Effector memory CD8-positive, alpha-beta T cell (primary cell): ENCODE measurements around the gene SLC31A2.
"Not testable (repeated sequence)": the region's sequence is repeated elsewhere in the genome, so short reads cannot be mapped to it uniquely, and the experiment has no call there.

Experiments
- ATAC-seq: fragments of 150-1000 bp; cut with Tn5 transposase; replicated peaks from 2 replicates; pipeline ENCODE4 v1.10.0; 2021; ENCODE audit warnings: mild to moderate bottlenecking, moderate library complexity
- DNase-seq, 3 experiments: peaks; one replicate each; pipeline ENCODE4 v3.0.0; 2021
- H3K27ac Mint-ChIP-seq, 2 donors: one replicate each; pipeline ENCODE4 v1.8.0; 2022; ENCODE audit warnings: mild to moderate bottlenecking in 2 of 2, mixed read lengths in 2 of 2, moderate library complexity in 2 of 2
- H3K27me3 Mint-ChIP-seq, 2 donors: one replicate each; pipeline ENCODE4 v1.8.0; 2022; ENCODE audit warnings: mixed read lengths in 2 of 2
- H3K36me3 Mint-ChIP-seq: one replicate; pipeline ENCODE4 v1.8.0; 2022; ENCODE audit warnings: mild to moderate bottlenecking, moderate library complexity, mixed read lengths; ENCODE audit not compliant: insufficient read depth
- H3K4me1 Mint-ChIP-seq, 2 donors: one replicate each; pipeline ENCODE4 v1.8.0; 2022; ENCODE audit warnings: low read depth in 2 of 2, mixed read lengths in 2 of 2
- H3K4me3 Mint-ChIP-seq, 2 donors: one replicate each; pipeline ENCODE4 v1.8.0; 2022; ENCODE audit warnings: mild to moderate bottlenecking in 2 of 2, mixed read lengths in 2 of 2, moderate library complexity in 2 of 2
- H3K9me3 Mint-ChIP-seq, 2 donors: one replicate each; pipeline ENCODE4 v1.8.0; 2022; ENCODE audit warnings: mixed read lengths in 2 of 2
- total RNA-seq, 9 experiments: gene quantifications; one replicate each; lab custom pipeline; 2026; lab: John Stamatoyannopoulos, UW

The SLC31A2 gene, protein sequence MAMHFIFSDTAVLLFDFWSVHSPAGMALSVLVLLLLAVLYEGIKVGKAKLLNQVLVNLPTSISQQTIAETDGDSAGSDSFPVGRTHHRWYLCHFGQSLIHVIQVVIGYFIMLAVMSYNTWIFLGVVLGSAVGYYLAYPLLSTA
- 4.4 to 9.2 (median 6.3) reads per million in 9 experiments for total RNA-seq

DNA sequence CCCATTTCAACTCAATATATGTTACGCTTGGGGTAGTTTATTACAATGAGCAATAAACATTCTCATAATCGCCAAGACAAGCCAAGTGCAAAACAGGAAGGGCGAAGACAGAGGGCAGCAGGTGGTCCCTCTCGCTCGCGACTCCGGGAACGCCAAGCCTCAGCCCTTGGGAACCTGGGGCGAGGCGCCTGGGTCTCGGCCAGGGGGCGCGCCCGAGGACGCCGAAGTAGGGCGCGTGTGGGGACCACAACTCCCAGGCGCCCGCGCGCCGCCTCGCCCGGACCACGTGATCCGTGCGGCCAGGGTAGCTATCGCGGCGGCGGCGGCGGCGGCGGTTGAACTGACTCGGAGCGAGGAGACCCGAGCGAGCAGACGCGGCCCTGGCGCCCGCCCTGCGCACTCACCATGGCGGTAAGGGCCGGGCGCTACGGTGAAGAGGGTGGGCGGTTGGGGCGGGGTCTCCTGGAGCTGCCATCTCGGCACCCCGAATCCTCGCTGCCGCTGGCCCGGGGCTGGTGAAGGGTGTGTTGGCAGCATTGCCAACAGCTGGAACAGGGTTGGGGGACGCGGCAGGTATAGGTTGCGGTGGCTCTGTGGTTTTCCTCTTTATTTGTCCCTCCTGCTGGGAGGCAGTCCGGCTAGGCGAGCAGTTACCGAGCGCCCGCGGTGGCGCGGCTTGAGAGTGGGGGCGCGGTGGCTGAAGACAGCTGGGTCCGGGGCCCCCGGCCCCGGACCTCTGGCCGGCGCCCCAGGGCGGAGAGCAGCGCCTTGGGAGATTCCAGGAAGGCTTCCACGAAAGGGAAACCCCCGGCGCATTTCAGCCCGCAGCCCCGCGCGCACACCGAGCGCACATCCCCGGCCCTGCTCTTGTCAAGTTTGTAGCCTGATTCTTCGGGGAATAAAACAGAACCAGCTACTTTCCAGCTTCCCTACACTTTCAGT, at the start of gene SLC31A2:
SLC31A2 (plus strand) TSS at position 338 of the 942 bp plus-strand sequence; CDS start at position 406, 68 bp downstream.
- DNase-seq (peak; percentile 76 to 84 (median 79)), ATAC-seq (peak; percentile 94)
- H3K9me3 Mint-ChIP-seq: no peaks in the 10 kb centered on the region
- H3K27ac Mint-ChIP-seq: peak within 1 kb of the TSS; percentile 73 to 77
- peaks cover 16 to 18% of the 10 kb centered on the region in 2 donors for H3K4me1 Mint-ChIP-seq
- peaks cover 8% of the 10 kb centered on the region for H3K36me3 Mint-ChIP-seq
- peak within 1 kb of the TSS; percentile 78 to 80 for H3K4me3 Mint-ChIP-seq
- peaks cover 7 to 8% of the 10 kb centered on the region in 2 donors for H3K27me3 Mint-ChIP-seq

DNA sequence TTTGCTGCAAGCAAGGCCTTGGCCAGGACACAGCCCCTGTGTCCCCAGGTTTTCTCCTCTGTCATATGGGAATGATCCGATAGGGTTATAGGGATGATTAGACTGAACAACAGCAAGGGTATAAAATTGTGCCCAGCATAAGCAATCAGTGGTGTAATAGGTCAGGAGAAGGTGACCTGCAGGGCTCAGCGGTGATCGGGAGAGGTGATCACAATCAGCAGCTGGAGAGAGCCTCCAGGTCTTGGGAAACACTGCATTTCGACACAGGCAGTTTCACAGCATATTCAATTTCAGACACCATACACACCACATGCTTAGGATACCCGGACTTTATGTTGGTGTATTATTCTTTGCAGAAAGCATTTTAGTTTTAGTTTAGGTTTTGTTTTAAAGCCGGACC, 45.5 kb upstream of the SLC31A2 start:
- not testable (repeated sequence) for H3K4me1 Mint-ChIP-seq, H3K27ac Mint-ChIP-seq, H3K36me3 Mint-ChIP-seq, ATAC-seq, H3K4me3 Mint-ChIP-seq, H3K9me3 Mint-ChIP-seq, DNase-seq
- H3K27me3 Mint-ChIP-seq: peaks cover 0 to 16% of the 10 kb centered on the region in 2 donors

DNA sequence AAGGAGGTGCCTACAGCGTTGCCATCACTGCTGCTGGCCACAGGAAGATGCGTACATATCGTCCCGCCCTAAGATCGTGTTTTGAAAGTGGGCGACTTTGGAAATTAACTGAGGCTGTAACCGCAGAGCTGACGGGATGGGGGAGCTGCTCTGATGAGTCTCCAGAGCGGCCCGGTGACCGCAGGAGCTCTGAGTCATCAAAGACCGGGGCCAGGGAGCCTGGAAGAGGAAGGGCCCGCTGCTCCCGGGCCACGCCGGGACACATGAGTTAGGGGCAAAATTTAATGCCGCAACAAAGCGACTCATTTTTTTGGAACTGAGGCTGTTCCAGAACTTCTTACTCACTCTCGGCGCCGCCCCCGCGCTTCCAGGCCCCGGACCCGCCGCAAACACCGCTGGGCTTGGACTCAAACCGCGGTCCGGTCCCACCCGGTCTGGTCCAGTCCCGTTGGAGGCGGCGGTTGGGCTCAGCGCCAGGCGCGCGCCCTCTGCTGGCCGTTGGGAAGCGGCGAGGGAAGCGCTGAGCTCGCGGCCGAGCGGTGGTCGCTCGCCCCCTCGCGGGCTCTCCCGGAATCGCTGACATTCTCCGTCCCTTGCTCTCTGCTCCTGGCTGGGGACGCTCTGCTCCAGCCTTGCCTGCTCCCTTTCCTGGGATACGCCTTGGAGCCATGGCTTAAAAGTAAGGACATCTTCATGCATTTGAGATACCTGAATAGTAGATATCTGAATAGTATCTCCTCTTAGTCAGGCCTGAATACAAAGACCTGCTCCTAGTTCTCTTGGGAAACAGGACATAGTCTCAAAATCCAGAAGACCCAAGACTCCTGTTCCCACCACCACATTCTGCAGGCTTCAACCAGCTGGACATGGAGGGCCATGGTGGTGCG, 39.5 kb upstream of the SLC31A2 start:
- H3K4me3 Mint-ChIP-seq, H3K36me3 Mint-ChIP-seq, H3K27me3 Mint-ChIP-seq, H3K27ac Mint-ChIP-seq, H3K4me1 Mint-ChIP-seq, H3K9me3 Mint-ChIP-seq: not testable (repeated sequence)
- peak in 1 of 3 experiments; percentile 10 for DNase-seq
- peak; percentile 79 for ATAC-seq

DNA sequence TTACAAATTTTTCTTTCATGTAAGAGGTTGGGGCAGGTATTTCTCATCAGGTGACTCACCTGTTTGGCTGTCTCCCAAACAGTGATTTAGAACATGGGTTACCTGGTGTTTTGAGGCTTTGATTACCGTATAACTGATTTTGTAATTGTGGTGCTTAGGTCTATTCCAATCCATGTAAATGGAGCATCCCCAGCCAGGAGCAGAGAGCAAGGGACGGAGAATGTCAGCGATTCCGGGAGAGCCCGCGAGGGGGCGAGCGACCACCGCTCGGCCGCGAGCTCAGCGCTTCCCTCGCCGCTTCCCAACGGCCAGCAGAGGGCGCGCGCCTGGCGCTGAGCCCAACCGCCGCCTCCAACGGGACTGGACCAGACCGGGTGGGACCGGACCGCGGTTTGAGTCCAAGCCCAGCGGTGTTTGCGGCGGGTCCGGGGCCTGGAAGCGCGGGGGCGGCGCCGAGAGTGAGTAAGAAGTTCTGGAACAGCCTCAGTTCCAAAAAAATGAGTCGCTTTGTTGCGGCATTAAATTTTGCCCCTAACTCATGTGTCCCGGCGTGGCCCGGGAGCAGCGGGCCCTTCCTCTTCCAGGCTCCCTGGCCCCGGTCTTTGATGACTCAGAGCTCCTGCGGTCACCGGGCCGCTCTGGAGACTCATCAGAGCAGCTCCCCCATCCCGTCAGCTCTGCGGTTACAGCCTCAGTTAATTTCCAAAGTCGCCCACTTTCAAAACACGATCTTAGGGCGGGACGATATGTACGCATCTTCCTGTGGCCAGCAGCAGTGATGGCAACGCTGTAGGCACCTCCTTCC, 37.9 kb upstream of the SLC31A2 start:
- not testable (repeated sequence) for H3K36me3 Mint-ChIP-seq, H3K4me1 Mint-ChIP-seq, H3K27me3 Mint-ChIP-seq, H3K4me3 Mint-ChIP-seq, H3K9me3 Mint-ChIP-seq, H3K27ac Mint-ChIP-seq
- peak in 1 of 3 experiments; percentile 6 for DNase-seq
- peak; percentile 79 for ATAC-seq

- H3K4me1 Mint-ChIP-seq, ATAC-seq, H3K4me3 Mint-ChIP-seq, H3K36me3 Mint-ChIP-seq, H3K9me3 Mint-ChIP-seq, DNase-seq, H3K27ac Mint-ChIP-seq: not testable (repeated sequence)
- peaks cover 0 to 14% of the 10 kb centered on the region in 2 donors for H3K27me3 Mint-ChIP-seq
Observed at GRCh38 chr9:113118829-113119228, 32.0 kb upstream of the SLC31A2 start.

DNA sequence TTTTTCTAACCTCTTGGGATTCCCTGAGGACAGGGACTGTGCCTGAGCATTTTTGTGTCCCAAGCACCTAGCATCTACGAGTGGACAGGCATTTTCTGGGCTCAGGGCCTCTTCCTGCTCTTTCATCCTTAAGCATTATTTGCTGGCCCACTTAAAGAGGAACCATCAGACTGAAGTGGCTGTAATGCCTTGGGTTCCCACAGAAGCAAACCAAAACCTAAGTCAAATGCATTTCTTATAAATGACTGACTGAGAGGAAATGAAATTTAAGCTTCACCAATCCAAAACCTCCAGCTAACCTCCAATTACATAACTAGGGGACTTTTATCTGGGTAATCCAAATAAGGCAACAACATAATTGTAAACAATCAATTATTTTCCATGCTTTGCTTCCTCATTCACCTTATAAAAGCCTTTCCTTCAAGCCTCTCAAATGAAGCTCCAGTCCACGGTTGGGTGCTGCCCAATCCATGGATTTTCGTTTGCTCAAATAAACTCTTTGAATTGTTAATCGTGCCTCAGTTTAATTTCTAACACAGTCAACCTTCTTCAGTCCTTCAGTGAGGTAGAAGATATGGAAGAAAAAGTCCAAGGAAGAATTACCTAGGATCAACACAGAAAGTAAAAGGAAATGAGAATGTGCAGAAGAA, 25.3 kb upstream of the SLC31A2 start:
- no peaks in the 10 kb centered on the region for H3K36me3 Mint-ChIP-seq
- no peak overlapping the region for H3K4me3 Mint-ChIP-seq
- peaks cover 36 to 49% of the 10 kb centered on the region in 2 donors for H3K27me3 Mint-ChIP-seq
- H3K4me1 Mint-ChIP-seq: no peaks in the 10 kb centered on the region
- H3K9me3 Mint-ChIP-seq: no peaks in the 10 kb centered on the region
- no peak overlapping the region for H3K27ac Mint-ChIP-seq
- DNase-seq (no peak), ATAC-seq (no peak)

- no peak overlapping the region for H3K4me3 Mint-ChIP-seq
- H3K4me1 Mint-ChIP-seq: no peaks in the 10 kb centered on the region
- H3K27ac Mint-ChIP-seq: no peak overlapping the region
- H3K36me3 Mint-ChIP-seq: no peaks in the 10 kb centered on the region
- no peaks in the 10 kb centered on the region for H3K9me3 Mint-ChIP-seq
- H3K27me3 Mint-ChIP-seq: peaks cover 48 to 53% of the 10 kb centered on the region in 2 donors
- ATAC-seq (no peak), DNase-seq (no peak)
Observed at GRCh38 chr9:113129466-113129865, 21.3 kb upstream of the SLC31A2 start.

- no peaks in the 10 kb centered on the region for H3K4me1 Mint-ChIP-seq
- no peak for ATAC-seq
- no peak overlapping the region for H3K27ac Mint-ChIP-seq
- no peak overlapping the region for H3K4me3 Mint-ChIP-seq
- H3K9me3 Mint-ChIP-seq: no peaks in the 10 kb centered on the region
- no peak for DNase-seq
- no peaks in the 10 kb centered on the region for H3K36me3 Mint-ChIP-seq
- peaks cover 48 to 53% of the 10 kb centered on the region in 2 donors for H3K27me3 Mint-ChIP-seq
Observed at GRCh38 chr9:113129884-113130283, 20.9 kb upstream of the SLC31A2 start.

DNA sequence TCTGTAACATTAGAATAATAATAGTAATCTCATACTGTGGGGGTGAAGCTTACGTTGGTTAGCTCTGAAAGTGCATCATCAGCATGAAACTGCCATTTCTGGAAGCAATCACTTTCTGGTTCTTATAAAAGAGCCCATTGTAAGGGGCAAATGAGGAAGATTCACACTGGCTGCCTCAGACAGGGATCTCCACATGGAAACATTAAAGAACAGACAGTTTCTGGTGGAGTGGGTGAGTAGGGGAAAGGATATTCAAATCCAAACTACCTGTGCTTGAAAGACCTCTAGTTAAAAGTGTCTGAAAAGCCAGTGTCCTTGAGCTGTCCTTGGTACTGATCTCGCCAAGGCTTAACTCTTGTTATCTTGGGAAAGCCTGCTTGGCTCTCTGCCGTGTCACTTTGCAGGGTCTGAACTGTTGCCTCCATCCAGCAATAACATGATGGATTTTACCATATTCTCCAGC, 19.1 kb upstream of the SLC31A2 start:
- Mint-ChIP-seq H3K27me3 (peaks cover 54 to 62% of the 10 kb centered on the region in 2 donors), H3K4me1 (no peaks in the 10 kb centered on the region), H3K36me3 (no peaks in the 10 kb centered on the region), H3K4me3 (no peak overlapping the region), H3K27ac (no peak overlapping the region), H3K9me3 (no peaks in the 10 kb centered on the region)
- no peak for DNase-seq
- ATAC-seq: no peak

- DNase-seq: no peak
- Mint-ChIP-seq H3K36me3 (no peaks in the 10 kb centered on the region), H3K9me3 (peaks cover 0 to 2% of the 10 kb centered on the region in 2 donors), H3K4me1 (no peaks in the 10 kb centered on the region), H3K27ac (no peak overlapping the region), H3K4me3 (no peak overlapping the region), H3K27me3 (peaks cover 31 to 44% of the 10 kb centered on the region in 2 donors)
- ATAC-seq: no peak
Observed at GRCh38 chr9:113137196-113138168, 13.3 kb upstream of the SLC31A2 start.

DNA sequence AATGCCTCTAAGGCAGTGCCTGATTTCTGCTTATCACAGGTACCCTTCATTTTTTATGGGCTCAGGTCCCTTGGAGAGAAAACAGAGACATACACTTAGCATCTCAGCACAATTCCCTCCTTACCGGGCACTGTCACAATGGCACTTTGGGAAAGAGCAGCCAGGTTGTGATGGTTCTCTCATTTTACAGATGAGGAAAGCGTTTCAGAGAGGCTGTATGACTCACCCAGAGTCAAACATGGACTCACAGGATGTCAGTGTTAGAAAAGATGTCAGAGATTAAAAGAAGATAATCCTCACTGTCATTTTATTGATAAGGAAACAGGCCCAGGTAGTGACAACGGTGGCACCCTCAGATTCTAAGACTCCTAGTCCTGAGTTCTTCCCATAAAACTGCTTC, 12.0 kb upstream of the SLC31A2 start:
- H3K4me1 Mint-ChIP-seq: no peaks in the 10 kb centered on the region
- ATAC-seq: no peak
- no peak overlapping the region for H3K4me3 Mint-ChIP-seq
- no peak overlapping the region for H3K27ac Mint-ChIP-seq
- H3K27me3 Mint-ChIP-seq: peaks cover 41 to 45% of the 10 kb centered on the region in 2 donors
- peaks cover 0 to 2% of the 10 kb centered on the region in 2 donors for H3K9me3 Mint-ChIP-seq
- DNase-seq: no peak
- no peaks in the 10 kb centered on the region for H3K36me3 Mint-ChIP-seq
